Measurements from ENCODE around the gene RNLS.

The RNLS gene

GRCh38 chr10:88555190-88555908 lies 27.8 kb downstream of the RNLS start:
- no peak overlapping the region for H3K4me3 ChIP-seq (ENCODE audit: low read depth, low read length)
- DNase-seq (ENCODE audit: low read depth): peak; percentile 77
- TF ChIP-seq MYC (IDR thresholded peaks at IDR 0.05; ENCODE audit: low read depth, low read length): no peak
- TF ChIP-seq, protein P1, sequence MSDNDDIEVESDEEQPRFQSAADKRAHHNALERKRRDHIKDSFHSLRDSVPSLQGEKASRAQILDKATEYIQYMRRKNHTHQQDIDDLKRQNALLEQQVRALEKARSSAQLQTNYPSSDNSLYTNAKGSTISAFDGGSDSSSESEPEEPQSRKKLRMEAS (IDR thresholded peaks at IDR 0.05; ENCODE audit: low read depth, low read length): no peak
- no peak for TF ChIP-seq POLR2A (IDR thresholded peaks at IDR 0.05; ENCODE audit: extremely low read depth, insufficient read length)
- no peak for TF ChIP-seq CTCF (IDR thresholded peaks at IDR 0.05; ENCODE audit: low read depth, low read length)

DNA sequence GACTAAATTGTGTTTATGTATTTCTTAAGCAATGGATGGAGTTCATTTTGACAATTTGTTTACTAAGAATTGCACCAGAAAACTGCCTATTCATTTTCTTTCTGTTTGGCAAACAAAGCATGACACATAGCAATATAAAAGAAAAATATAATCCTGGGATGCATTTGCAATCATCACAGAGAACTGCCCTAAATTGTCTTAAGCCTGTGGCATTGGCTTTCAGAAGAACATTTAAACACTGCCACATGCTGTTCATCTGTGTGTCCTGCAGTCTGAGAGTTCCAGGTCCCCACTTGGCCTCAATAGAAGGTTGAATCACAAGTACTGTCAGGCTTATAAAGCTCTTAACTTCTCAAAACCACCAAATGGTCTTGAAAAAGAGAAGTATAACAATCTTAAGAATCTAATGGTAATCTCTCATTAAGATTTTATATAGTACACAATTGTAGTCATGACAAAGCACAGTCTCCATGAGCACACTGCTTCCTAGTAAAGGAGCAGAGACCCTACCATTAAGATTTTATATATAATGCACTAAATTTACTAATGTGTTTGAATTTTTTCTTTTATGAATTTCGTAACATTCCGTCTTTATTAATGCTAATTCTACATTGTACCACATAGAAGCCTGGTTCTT lies 29.9 kb downstream of the RNLS start:
- TF ChIP-seq CTCF (IDR thresholded peaks at IDR 0.05; ENCODE audit: low read depth, low read length) (peak; percentile 88), POLR2A (IDR thresholded peaks at IDR 0.05; ENCODE audit: extremely low read depth, insufficient read length) (no peak), MYC (IDR thresholded peaks at IDR 0.05; ENCODE audit: low read depth, low read length) (no peak; the same call in 1 of the 2 replicates)
- TF ChIP-seq, protein P1 (IDR thresholded peaks at IDR 0.05; ENCODE audit: low read depth, low read length): peak; percentile 31; the same call in 1 of the 2 replicates
- peak; percentile 84 for DNase-seq (ENCODE audit: low read depth)
- no peak overlapping the region for H3K4me3 ChIP-seq (ENCODE audit: low read depth, low read length)

DNA sequence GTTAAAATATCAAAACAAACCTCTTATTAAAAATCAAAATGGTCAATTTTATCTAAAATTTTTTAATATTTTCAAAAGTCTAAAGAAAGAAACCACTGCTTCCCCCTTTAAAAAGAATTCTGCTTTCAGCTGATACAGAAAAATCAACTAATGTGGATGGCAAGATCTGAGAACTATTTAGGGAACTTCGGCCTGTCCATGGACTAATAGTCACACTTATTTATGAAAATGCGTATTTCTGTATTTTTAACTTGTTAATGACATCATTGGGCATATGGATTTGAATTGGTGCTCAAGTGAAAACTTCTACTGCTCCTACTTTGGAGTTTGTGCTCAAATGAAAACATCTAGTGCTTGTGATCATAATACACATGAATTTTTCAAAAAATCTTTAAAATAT lies 31.9 kb downstream of the RNLS start:
- DNase-seq (ENCODE audit: low read depth): no peak
- TF ChIP-seq CTCF (IDR thresholded peaks at IDR 0.05; ENCODE audit: low read depth, low read length) (no peak), MYC (IDR thresholded peaks at IDR 0.05; ENCODE audit: low read depth, low read length) (no peak), POLR2A (IDR thresholded peaks at IDR 0.05; ENCODE audit: extremely low read depth, insufficient read length) (no peak)
- TF ChIP-seq, protein P1 (IDR thresholded peaks at IDR 0.05; ENCODE audit: low read depth, low read length): no peak
- H3K4me3 ChIP-seq (ENCODE audit: low read depth, low read length): no peak overlapping the region

DNA sequence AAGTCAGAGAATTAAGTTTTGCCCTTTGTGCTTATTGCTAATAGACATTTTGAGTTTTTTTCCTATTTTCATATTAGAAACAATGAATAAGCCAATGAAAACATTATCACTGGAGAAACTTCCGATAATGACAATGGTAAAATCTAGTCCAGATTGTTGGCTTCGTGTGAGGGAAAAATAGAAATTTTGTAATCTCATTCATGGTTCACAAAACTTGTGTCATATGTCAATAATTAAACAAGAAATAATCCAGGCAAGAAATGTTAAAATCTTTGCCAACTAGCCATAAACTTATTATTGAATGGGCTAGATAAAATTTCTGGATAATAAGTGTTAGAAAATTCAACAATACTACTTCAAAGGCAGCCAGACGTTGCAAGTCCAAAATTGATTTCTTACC lies 36.6 kb downstream of the RNLS start:
- DNase-seq (ENCODE audit: low read depth): no peak
- TF ChIP-seq POLR2A (IDR thresholded peaks at IDR 0.05; ENCODE audit: extremely low read depth, insufficient read length) (no peak), MYC (IDR thresholded peaks at IDR 0.05; ENCODE audit: low read depth, low read length) (no peak), CTCF (IDR thresholded peaks at IDR 0.05; ENCODE audit: low read depth, low read length) (no peak)
- TF ChIP-seq, protein P1 (IDR thresholded peaks at IDR 0.05; ENCODE audit: low read depth, low read length): no peak
- H3K4me3 ChIP-seq (ENCODE audit: low read depth, low read length): no peak overlapping the region

DNA sequence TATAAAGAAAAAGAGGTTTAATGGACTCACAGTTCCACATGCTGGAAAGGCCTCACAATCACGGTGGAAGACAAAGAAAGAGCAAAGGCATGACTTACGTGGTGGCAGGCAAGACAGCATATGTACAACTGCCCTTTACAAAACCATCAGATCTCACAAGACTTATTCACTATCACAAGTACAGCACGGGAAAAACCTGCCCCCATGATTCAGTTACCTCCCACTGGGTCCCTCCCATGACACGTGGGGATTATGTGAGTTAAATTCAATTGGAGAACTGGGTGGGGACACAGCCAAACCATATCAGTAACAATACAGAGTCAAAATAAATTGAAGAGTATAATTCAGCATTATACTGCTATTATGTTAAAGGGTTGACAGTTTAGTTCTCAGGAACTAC lies 37.8 kb downstream of the RNLS start:
- no peak for TF ChIP-seq POLR2A (IDR thresholded peaks at IDR 0.05; ENCODE audit: extremely low read depth, insufficient read length)
- no peak for TF ChIP-seq MYC (IDR thresholded peaks at IDR 0.05; ENCODE audit: low read depth, low read length)
- TF ChIP-seq, protein P1 (IDR thresholded peaks at IDR 0.05; ENCODE audit: low read depth, low read length): no peak
- TF ChIP-seq CTCF (IDR thresholded peaks at IDR 0.05; ENCODE audit: low read depth, low read length): no peak
- DNase-seq (ENCODE audit: low read depth): no peak
- no peak overlapping the region for H3K4me3 ChIP-seq (ENCODE audit: low read depth, low read length)
